ENCODE measurements around the gene SLC6A12.

- TF ChIP-seq CTCF (IDR thresholded peaks at IDR 0.05 in 4 of 5, conservative IDR thresholded peaks at IDR 0.05 in 1 of 5), result no peak
- TF ChIP-seq POLR2A (IDR thresholded peaks at IDR 0.05), result no peak
These were observed 45.9 kb downstream of the SLC6A12 start for GRCh38 chr12:167959-168600.

Data from gastrocnemius medialis (tissue), 4 donors.